HG02970 (cell line): ENCODE data around the gene DEFB113.

Experiments
- ATAC-seq: cut with Tn5 transposase; IDR thresholded peaks from one replicate; pipeline ENCODE4 v1.9.1; 2021; ENCODE audit warnings: mild to moderate bottlenecking, moderate library complexity, moderate number of reproducible peaks; ENCODE audit not compliant: unreplicated experiment, low FRiP score

The DEFB113 gene

DNA sequence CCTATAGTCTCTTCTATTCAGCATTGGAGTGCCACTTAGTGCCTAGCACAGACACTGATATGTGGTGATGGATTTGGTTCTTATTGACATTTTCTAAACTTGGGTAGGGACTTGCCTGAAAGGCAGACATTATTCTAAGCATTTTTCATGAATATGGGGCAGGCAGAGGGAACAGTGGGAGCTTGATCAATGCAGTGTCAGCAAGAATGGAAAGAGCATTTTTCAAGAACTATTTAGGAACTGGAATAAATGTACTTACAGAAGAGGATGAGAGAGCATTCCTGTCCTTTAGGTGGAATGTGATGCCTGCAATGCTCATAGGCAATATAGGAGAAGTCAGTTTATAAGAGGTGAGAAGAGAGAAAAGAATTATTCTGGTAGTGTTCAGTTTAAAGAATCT is 31.6 kb downstream of the DEFB113 start:
- ATAC-seq, result no peak

DNA sequence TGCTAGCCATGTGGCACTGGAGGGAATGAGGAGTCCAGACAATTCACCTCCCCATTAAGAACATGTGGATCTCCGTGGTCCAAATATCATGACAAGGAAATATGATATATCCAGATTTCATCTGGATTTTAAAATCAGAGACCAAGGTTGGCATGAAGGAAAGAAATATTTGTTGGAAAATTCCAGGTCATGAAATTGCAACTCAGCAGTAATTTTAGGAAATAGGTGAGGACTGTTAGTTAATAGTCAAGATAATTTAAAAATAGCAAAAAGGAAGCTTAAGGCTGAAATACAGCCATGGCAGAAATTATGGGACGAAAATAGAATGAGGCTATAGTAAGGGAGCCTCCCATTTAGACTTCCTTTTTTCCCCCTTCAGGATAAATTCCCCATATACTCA is 32.4 kb downstream of the DEFB113 start:
- no peak for ATAC-seq

DNA sequence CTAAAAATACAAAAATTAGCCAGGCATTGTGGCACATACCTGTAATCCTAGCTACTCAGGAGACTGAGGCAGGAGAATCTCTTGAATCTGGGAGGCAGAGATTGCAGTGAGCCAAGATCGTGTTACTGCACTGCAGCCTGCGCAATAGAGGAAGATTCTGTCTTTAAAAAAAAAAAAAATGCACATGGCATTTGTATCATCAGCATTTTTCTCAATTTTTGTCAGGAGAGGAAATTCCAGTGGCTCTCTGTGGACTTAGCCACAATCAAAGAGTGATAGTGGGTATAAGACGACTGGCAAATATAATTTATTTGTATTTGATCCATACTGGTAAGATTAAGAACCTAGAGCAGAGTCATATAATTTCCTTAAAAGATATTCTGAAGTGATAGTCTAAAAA is 34.0 kb downstream of the DEFB113 start:
- no peak for ATAC-seq

DNA sequence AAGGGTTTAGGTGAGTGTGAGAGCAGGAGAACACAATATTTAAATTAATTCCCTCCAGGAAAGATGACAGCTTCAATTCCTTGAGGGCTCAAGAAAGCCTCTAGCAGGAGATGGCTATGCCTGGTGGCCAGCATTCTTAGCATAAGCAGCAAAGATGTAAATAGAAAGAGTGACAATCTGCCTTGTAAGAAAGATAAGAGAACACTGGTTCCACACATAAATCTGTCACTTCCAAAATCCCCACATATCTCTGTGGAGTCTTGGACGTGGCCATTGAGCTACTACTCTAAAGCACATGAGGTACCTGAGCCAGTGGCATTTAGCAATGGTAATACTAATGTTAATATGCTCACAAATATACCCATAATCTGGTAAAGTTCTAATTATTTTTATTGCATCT is 34.7 kb downstream of the DEFB113 start:
- no peak for ATAC-seq

DNA sequence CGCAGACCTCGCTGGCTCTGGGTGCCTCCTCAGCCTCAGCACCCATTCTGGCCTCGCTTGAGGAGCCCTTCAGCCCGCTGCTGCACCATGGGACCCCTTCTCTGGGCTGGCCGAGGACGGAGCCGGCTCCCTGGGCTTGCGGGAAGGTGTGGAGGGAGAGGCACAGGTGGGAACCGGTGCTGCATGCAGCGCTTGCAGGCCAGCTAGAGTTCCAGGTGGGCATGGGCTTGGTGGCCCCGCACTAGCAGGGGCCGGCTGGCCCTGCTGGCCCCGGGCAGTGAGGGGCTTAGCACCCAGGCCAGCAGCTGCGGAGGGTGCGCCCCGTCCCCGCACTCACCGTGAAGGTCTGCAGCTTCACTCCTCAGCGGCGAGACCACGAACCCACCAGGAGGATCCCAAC is 35.9 kb downstream of the DEFB113 start:
- ATAC-seq, result no peak

DNA sequence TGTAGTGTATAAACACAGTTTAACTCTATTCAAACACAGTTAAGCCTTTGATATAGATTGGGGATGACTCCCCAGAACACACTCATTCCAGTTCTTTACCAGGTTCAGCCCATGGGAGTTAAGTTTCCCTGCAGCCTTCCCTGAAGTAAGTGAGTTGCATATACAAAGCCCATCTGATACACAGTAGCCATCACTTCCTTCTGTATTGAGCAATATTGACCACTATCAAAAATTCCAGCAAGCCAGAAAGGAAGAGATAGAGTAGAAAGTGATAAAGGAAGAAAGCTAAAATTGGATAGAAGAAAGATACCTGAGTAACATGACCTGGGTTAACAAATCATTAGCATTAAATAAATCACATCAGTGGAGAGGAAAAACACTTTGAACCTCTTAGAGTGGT is 40.1 kb downstream of the DEFB113 start:
- ATAC-seq, result no peak

DNA sequence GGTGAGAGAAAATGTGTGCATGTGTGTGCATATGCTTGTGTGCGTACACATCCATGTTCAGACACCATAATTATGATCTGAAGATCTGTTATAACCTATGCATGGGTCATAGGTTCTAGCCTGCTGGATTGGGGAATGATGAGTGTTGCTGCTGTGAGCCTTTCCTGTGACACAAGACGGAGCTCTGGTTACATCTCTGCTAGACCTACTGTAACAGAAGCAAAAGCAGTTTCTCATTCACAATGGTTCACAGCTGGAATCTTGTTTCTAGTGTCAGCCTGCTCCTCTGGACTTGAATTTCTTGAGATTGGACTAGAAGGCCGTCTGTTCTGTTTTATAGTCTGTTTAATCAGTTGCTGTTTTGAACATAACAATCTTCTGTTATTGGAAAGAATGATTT is 45.6 kb downstream of the DEFB113 start:
- no peak for ATAC-seq

DNA sequence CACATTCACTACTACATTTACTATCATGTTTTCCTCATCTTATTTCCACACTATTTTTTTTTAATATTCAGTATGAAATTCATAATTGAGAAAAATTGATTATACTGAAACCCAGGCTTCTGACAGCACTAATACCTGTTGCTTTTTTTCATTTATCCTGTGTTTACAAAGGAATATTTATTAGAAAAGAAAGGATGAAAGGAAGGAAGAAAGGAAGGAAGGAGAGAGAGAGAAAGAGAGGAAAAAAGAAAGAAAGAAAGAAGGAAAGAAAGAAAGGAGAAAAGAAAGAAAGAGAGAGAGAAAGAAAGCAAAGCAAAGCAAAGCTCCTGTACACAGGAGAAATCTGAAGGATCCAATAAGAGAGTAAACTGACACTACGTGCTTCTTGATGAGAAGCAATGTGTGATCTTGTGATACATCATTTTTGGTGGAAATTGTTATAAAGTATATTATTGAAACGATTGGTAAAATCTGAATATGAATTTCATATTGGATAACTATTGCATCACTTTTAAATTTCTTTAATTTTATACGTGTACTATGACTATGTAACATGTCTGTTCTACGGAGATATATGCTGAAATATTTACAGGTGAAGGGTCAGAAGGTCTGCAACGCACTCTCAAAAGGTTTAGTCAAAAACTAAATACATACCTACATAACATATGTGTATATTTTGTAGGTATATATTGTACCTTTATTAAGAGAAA is 49.3 kb downstream of the DEFB113 start:
- ATAC-seq, result no peak

DNA sequence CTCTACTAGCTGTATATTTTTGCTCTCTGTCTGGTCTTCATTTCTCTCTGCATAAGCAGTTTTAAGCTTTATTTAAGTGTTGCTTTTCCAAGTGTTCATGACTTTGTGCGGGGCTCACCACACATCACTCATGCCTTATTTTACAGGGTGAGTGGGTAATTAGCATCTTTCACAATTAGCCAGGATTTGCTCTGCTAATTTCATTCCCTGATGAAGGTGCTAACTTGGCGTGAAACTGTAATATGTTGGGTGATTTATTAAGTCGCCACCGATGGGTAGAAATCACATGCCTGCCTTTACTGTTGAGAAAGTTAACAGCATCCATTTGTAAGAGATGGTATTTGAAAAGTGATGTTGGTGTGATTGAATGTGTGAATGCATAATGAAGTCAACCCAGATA is 50.2 kb downstream of the DEFB113 start:
- ATAC-seq, result no peak

DNA sequence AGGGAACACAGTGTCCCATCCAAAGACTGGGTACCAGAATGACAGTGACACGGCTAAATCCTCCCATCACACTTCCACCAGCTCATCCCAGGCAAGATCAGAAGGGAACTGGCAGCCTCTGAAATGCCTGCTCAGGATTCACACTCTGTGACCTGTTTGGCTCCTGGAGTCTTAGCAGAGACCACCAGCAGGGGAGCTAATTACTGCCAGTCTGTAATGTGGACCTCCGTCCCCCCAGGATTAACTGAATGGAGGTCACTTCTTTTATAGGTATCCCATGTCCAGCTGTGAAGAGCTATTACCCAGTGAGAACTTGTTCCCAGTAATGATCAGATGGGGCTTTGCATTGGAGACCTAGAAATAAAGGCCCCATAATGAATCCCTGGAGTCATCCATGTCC is 50.6 kb downstream of the DEFB113 start:
- ATAC-seq, result no peak
